K562 (cell line): ENCODE data around the gene SRCAP. TPM values are rescaled to one million over a fixed set of nuclear protein-coding genes. Genes with fewer than 3 reads are reported as not detected.

Experiments used
- ARID3A ChIP-seq: IDR thresholded peaks from 2 replicates; pipeline ENCODE4 v1.6.1; 2012; ENCODE audit warnings: low read depth, low read length, improper control_type of control experiment, borderline replicate concordance
- BACH1 ChIP-seq: fragments of 200-800 bp; sonication (Bioruptor generic); IDR thresholded peaks from 2 replicates; pipeline ENCODE4 v1.6.1; 2016; ENCODE audit warnings: missing genetic modification characterization, missing compliant biosample characterization
- DMBX1 ChIP-seq: fragments of 250-450 bp; sonication (Bioruptor Pico); IDR thresholded peaks from 2 replicates; pipeline ENCODE4 v1.8.0; 2022; ENCODE audit warnings: inconsistent platforms, mild to moderate bottlenecking, moderate library complexity, borderline replicate concordance
- HDAC8 ChIP-seq: fragments of 450-650 bp; IDR thresholded peaks from 2 replicates; pipeline ENCODE4 v1.6.1; 2016; ENCODE audit warnings: mild to moderate bottlenecking, missing genetic modification characterization, moderate library complexity, missing compliant biosample characterization
- NR2F6 ChIP-seq: fragments of 450-650 bp; formaldehyde crosslinking; IDR thresholded peaks from 2 replicates; pipeline ENCODE4 v1.4.0; 2020; ENCODE audit warnings: mild to moderate bottlenecking
- RB1 ChIP-seq: fragments of 450-650 bp; IDR thresholded peaks from 2 replicates; pipeline ENCODE4 v1.6.1; 2017; ENCODE audit warnings: low read depth, mild to moderate bottlenecking
- RUNX1 ChIP-seq: sonication (generic); IDR thresholded peaks from 2 replicates; pipeline ENCODE4 v1.6.1; 2016; ENCODE audit warnings: antibody characterized with exemption, low read depth
- SNAPC5 ChIP-seq: fragments of 250-450 bp; sonication (Bioruptor Pico); IDR thresholded peaks from 2 replicates; pipeline ENCODE4 v1.8.0; 2021; ENCODE audit warnings: moderate library complexity, mild to moderate bottlenecking, inconsistent platforms
- SNRNP70 ChIP-seq: fragments of 200-400 bp; formaldehyde crosslinking; optimal IDR thresholded peaks from 2 replicates; pipeline ENCODE3; 2017; ENCODE audit warnings: low read depth, low read length
- TEAD4 ChIP-seq, 2 experiments: sonication (generic) in 1 of 2; formaldehyde crosslinking in 1 of 2; IDR thresholded peaks; 2 replicates each; pipeline versions ENCODE4 v1.6.1 to v1.8.0; 2012 to 2022; ENCODE audit warnings: borderline replicate concordance in 1 of 2, inconsistent platforms in 1 of 2, low read length in 1 of 2, mild to moderate bottlenecking in 1 of 2, missing genetic modification reagents in 1 of 2
- ZBTB7A ChIP-seq: IDR thresholded peaks from 2 replicates; pipeline ENCODE4 v1.6.1; 2011; ENCODE audit warnings: low read depth, mild to moderate bottlenecking, low read length, moderate library complexity, borderline replicate concordance; ENCODE audit not compliant: control insufficient read depth
- ZMIZ1 ChIP-seq, 2 experiments: fragments of 150-350 bp in 1 of 2; IDR thresholded peaks; 2 replicates each; pipeline ENCODE4 v1.6.1; 2012 to 2016; ENCODE audit warnings: low read depth in 2 of 2, low read length in 2 of 2, mild to moderate bottlenecking in 1 of 2, moderate library complexity in 1 of 2
- ZNF347 ChIP-seq: fragments of 450-650 bp; formaldehyde crosslinking; IDR thresholded peaks from 2 replicates; pipeline ENCODE4 v1.4.0; 2020; ENCODE audit warnings: low read depth, mild to moderate bottlenecking, moderate library complexity
- ZNF445 ChIP-seq: fragments of 250-450 bp; sonication (Bioruptor Pico); IDR thresholded peaks from 2 replicates; pipeline ENCODE4 v1.4.0; 2020; ENCODE audit warnings: low read depth, mild to moderate bottlenecking, moderate library complexity
- polyA plus RNA-seq, 8 experiments: library from polyadenylated mRNA; depleted of rRNA in 4 of 8; stranded (reverse) in 5 of 8; unstranded in 3 of 8; fragments of >200 nt; fragmentation: Nextera tagmentation in 2 of 8; fragmentation: Illumina TruSeq in 1 of 8; extraction: Ambion mirVana in 2 of 8; extraction: Trizol in 1 of 8; gene quantifications; 2 replicates each; pipeline versions ENCODE4 v1.2.1 to v1.2.3, GENCODE V29; 2011 to 2014; ENCODE audit warnings: inconsistent platforms in 1 of 8, missing spikeins in 1 of 8
- total RNA-seq, 7 experiments: library from RNA; depleted of rRNA in 6 of 7; stranded (reverse); fragments of >200 nt in 6 of 7; fragmentation: Illumina TruSeq in 2 of 7; extraction: Trizol in 2 of 7; gene quantifications; 2 replicates each; pipeline versions ENCODE4 v1.2.1 to v1.2.3, GENCODE V29; 2011 to 2021; ENCODE audit warnings: low replicate concordance in 1 of 7
- TF ChIP-seq, protein P1 (sequence below): fragments of 250-450 bp; sonication (Bioruptor Pico); IDR thresholded peaks from 2 replicates; pipeline ENCODE4 v1.8.0; 2021; ENCODE audit warnings: moderate library complexity, mild to moderate bottlenecking, inconsistent platforms
- TF ChIP-seq, protein P2 (sequence below), 2 experiments: IDR thresholded peaks; 2 replicates each; pipeline ENCODE4 v1.6.1; 2012; ENCODE audit warnings: improper control_type of control experiment in 2 of 2, low read depth in 2 of 2, low read length in 2 of 2, borderline replicate concordance in 1 of 2

Gene SRCAP
- total and polyA plus RNA-seq, 9 of the 15 experiments (the other 6 are each of a cell fraction or from before 2014, with no cell fraction given) = 0.21 to 62.6 (median 5.8) TPM

DNA sequence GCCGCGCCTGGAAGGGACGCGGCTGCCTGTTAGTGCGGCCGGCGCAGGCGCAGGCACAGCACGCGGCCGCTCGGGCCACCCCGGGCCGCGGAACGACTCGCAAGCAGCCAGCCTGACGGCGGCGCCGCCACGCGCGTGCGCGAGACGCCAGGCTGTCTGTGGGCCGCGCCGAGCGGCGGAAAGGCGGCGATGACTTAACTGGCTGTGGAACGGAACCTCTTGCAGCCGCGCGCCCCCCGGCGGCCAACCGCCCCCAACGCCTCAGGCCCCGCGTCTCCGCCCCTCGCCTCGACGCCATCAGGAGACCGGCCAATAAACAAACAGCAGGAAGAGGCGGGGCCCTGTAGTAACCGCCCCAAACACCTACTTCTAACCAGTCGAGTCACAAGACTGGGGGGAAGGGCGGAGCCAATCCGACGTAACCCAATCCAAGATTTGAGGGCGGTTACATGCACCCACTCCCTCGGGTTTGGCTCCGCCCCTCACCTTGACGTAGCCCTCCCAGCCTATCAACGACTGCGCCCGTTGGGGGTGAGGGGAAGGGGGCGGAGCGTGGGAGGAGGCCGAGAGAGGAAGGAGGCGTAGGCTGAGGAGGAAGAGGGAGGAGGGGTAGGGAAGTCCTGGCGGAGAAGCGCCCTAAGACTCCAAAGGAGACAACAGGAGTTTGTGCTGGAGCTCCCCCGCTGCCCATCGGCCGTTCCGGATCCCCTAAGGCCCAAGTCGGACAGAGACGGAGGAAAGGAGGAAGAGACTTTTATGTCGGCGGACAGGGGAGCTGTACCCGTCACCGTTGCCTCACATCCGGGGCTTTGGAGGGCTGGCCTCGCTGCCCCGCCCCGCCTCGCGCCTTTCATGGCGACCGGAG lies 40.9 kb upstream of the SRCAP start, which contains the start of gene FBRS (continued):
- TF ChIP-seq BACH1 (tag) = no peak
- no peak for TF ChIP-seq TEAD4 (IDR thresholded peaks at IDR 0.05; ENCODE audit: low read length)
- TF ChIP-seq TEAD4 (CRISPR knock-in tag; IDR thresholded peaks at IDR 0.05; ENCODE audit: borderline replicate concordance) = no peak
- 0 out of 4 replicates have a peak, but pooled peaks of 1 of the 2 experiments have one; percentile 7 for TF ChIP-seq ZMIZ1 (IDR thresholded peaks at IDR 0.05; ENCODE audit: low read depth in 2 of 2, low read length in 2 of 2)
- TF ChIP-seq NR2F6 = no peak
- no peak for TF ChIP-seq SNAPC5 (CRISPR knock-in tag)
- TF ChIP-seq ZNF347 = no peak
- TF ChIP-seq, protein P1, sequence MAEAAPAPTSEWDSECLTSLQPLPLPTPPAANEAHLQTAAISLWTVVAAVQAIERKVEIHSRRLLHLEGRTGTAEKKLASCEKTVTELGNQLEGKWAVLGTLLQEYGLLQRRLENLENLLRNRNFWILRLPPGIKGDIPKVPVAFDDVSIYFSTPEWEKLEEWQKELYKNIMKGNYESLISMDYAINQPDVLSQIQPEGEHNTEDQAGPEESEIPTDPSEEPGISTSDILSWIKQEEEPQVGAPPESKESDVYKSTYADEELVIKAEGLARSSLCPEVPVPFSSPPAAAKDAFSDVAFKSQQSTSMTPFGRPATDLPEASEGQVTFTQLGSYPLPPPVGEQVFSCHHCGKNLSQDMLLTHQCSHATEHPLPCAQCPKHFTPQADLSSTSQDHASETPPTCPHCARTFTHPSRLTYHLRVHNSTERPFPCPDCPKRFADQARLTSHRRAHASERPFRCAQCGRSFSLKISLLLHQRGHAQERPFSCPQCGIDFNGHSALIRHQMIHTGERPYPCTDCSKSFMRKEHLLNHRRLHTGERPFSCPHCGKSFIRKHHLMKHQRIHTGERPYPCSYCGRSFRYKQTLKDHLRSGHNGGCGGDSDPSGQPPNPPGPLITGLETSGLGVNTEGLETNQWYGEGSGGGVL = no peak
- no peak; the same call in 1 of the 2 replicates for TF ChIP-seq ARID3A
- peak; percentile 96 for TF ChIP-seq RB1
- TF ChIP-seq ZNF445 (CRISPR knock-in tag) = no peak
- no peak for TF ChIP-seq DMBX1 (CRISPR knock-in tag)
- TF ChIP-seq ZBTB7A = peak; percentile 47; the same call in 1 of the 2 replicates
- TF ChIP-seq, protein P2, sequence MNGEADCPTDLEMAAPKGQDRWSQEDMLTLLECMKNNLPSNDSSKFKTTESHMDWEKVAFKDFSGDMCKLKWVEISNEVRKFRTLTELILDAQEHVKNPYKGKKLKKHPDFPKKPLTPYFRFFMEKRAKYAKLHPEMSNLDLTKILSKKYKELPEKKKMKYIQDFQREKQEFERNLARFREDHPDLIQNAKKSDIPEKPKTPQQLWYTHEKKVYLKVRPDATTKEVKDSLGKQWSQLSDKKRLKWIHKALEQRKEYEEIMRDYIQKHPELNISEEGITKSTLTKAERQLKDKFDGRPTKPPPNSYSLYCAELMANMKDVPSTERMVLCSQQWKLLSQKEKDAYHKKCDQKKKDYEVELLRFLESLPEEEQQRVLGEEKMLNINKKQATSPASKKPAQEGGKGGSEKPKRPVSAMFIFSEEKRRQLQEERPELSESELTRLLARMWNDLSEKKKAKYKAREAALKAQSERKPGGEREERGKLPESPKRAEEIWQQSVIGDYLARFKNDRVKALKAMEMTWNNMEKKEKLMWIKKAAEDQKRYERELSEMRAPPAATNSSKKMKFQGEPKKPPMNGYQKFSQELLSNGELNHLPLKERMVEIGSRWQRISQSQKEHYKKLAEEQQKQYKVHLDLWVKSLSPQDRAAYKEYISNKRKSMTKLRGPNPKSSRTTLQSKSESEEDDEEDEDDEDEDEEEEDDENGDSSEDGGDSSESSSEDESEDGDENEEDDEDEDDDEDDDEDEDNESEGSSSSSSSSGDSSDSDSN (IDR thresholded peaks at IDR 0.05; ENCODE audit: borderline replicate concordance in 1 of 2, low read depth in 2 of 2, low read length in 2 of 2) = no peak
- no peak for TF ChIP-seq SNRNP70
- TF ChIP-seq RUNX1 = no peak
- no peak for TF ChIP-seq HDAC8 (tag)
